ENCODE results near the gene LGI4.
"Not testable (repeated sequence)": the region's sequence is repeated elsewhere in the genome, so short reads cannot be mapped to it uniquely, and the experiment has no call there.

The LGI4 gene

DNA sequence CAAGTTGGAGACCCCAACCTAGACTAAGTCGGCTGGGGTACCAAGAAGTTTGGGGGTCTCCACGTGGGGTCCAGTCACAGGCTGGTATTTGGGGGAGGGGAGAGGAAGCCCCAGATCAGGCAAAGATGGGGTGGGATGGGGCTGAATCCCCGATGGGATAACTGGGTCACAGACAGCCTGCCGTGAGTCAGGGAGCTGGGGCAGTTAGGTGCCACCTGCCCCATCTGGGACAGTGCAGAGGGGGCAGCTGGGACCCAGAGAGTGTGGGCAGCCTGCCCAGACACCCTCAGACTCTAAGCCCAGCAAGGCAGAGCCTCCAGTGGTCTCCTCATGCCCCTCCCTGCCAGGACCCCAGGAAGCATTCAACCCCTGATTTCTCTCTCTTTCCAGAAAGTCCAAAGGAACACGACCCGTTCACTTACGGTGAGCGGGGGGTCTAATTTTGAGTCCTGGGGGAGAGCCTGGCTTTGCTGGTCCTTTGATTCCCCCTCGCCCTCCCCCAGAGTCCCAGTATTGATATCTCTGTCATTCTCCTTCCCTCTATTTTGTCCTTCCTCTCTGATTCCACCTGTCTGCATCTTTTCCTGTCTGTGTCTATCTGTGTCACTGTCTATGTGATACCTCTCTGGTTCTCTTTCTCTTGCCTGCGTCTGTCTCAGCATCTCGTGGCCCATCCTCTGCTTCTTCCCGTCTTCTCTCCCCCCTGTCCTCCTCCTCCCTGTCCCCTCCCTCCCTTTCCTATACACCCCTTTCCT, 5.5 kb upstream of the LGI4 start:
- Histone ChIP-seq H3K36me3 (ENCODE audit: control insufficient read depth in 1 of 2, insufficient read depth in 2 of 2, low read length in 2 of 2) (no peaks in the 10 kb centered on the region), H3K27ac (ENCODE audit: low read length) (peak overlapping the region; percentile 35), H3K27me3 (ENCODE audit: low read depth, low read length) (peaks cover 15% of the 10 kb centered on the region), H3K4me1 (ENCODE audit: control insufficient read depth in 1 of 2, insufficient read depth in 2 of 2, low read length in 2 of 2) (peaks cover 7 to 21% of the 10 kb centered on the region in 2 donors), H3K4me3 (ENCODE audit: low read depth in 1 of 2, low read length in 2 of 2) (peak overlapping the region; percentile 8 to 57), H3K9me3 (ENCODE audit: control insufficient read depth in 1 of 2, low read length in 2 of 2) (no peaks in the 10 kb centered on the region)

GRCh38 chr19:35138305-35138892, 3.5 kb upstream of the LGI4 start, which contains the start of gene FXYD1:
FXYD1 (plus strand) TSS chr19:35138824; CDS start chr19:35140080, 1,256 bp downstream.
- Histone ChIP-seq H3K27me3 (ENCODE audit: low read depth, low read length) (peaks cover 12% of the 10 kb centered on the region), H3K36me3 (ENCODE audit: control insufficient read depth in 1 of 2, insufficient read depth in 2 of 2, low read length in 2 of 2) (no peaks in the 10 kb centered on the region), H3K9me3 (ENCODE audit: control insufficient read depth in 1 of 2, low read length in 2 of 2) (no peaks in the 10 kb centered on the region), H3K4me3 (ENCODE audit: low read depth in 1 of 2, low read length in 2 of 2) (peak within 1 kb of the TSS; percentile 48 to 57), H3K4me1 (ENCODE audit: control insufficient read depth in 1 of 2, insufficient read depth in 2 of 2, low read length in 2 of 2) (peaks cover 7 to 25% of the 10 kb centered on the region in 2 donors), H3K27ac (ENCODE audit: low read length) (peak within 1 kb of the TSS; percentile 35)

- no peak overlapping the region for H3K4me3 ChIP-seq (ENCODE audit: low read depth in 1 of 2, low read length in 2 of 2)
- H3K27ac ChIP-seq (ENCODE audit: low read length) = no peak overlapping the region
- peaks cover 7% of the 10 kb centered on the region for H3K27me3 ChIP-seq (ENCODE audit: low read depth, low read length)
- no peaks in the 10 kb centered on the region for H3K36me3 ChIP-seq (ENCODE audit: control insufficient read depth in 1 of 2, insufficient read depth in 2 of 2, low read length in 2 of 2)
- H3K9me3 ChIP-seq (ENCODE audit: control insufficient read depth in 1 of 2, low read length in 2 of 2) = no peaks in the 10 kb centered on the region
- H3K4me1 ChIP-seq (ENCODE audit: control insufficient read depth in 1 of 2, insufficient read depth in 2 of 2, low read length in 2 of 2) = peaks cover 4 to 18% of the 10 kb centered on the region in 2 donors
Observed at GRCh38 chr19:35136977-35137702, 2.3 kb upstream of the LGI4 start.

DNA sequence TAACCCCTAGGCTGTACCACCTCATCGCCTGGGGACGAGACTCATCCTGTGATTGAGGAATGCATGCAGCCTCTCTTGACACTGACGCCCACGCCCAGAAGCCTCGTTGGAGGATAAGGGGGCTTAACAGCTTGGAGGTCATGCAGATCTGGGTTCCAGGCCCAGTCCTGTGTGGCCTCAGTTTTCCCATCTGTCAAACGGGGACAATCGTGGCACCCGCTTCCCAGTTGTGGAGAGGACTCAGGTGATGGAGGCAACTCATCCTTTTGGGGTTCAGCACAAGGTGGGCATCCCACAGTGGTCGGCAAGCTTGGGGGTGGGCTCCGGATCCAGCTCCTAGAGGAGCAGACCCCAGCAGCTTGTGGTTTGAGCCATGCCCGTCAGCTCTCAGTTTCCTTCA, 1.4 kb upstream of the LGI4 start:
- H3K27ac ChIP-seq (ENCODE audit: low read length) = no peak overlapping the region
- H3K4me3 ChIP-seq (ENCODE audit: low read depth in 1 of 2, low read length in 2 of 2) = no peak overlapping the region
- H3K27me3 ChIP-seq (ENCODE audit: low read depth, low read length) = peaks cover 5% of the 10 kb centered on the region
- peaks cover 0 to 9% of the 10 kb centered on the region in 2 donors for H3K4me1 ChIP-seq (ENCODE audit: control insufficient read depth in 1 of 2, insufficient read depth in 2 of 2, low read length in 2 of 2)
- H3K9me3 ChIP-seq (ENCODE audit: control insufficient read depth in 1 of 2, low read length in 2 of 2) = no peaks in the 10 kb centered on the region
- peaks cover 0 to 5% of the 10 kb centered on the region in 2 donors for H3K36me3 ChIP-seq (ENCODE audit: control insufficient read depth in 1 of 2, insufficient read depth in 2 of 2, low read length in 2 of 2)

DNA sequence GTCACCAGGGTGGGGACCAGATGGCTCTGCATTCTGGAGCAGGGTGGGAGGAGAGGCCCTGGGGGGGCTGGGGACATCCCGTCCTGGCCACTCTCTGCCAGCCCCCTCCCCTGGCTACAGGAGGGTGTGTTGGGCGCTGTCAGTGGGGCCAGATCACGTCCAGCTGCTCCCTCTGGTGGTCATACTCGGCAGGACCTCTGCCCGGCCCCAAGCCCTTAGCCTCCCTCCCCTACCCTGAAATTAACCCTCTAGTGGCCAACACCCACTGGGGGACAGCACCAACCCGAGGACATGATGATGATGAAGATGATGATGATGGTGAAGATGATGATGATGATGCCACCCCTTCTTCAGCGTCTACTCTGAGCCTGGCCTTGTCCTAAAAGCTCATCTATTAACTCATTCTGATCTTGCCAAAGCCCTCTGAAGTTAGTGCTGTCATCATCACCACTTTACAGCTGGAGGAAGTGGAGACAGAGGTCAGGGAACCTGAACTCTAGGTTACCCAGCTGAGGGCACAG, 590 bp upstream of the LGI4 start:
- peaks cover 0 to 5% of the 10 kb centered on the region in 2 donors for H3K36me3 ChIP-seq (ENCODE audit: control insufficient read depth in 1 of 2, insufficient read depth in 2 of 2, low read length in 2 of 2)
- H3K4me1 ChIP-seq (ENCODE audit: control insufficient read depth in 1 of 2, insufficient read depth in 2 of 2, low read length in 2 of 2) = peaks cover 0 to 9% of the 10 kb centered on the region in 2 donors
- H3K27me3 ChIP-seq (ENCODE audit: low read depth, low read length) = peaks cover 5% of the 10 kb centered on the region
- no peak overlapping the region for H3K27ac ChIP-seq (ENCODE audit: low read length)
- peak overlapping the region in 1 of 2 donors; percentile 39 for H3K4me3 ChIP-seq (ENCODE audit: low read depth in 1 of 2, low read length in 2 of 2)
- H3K9me3 ChIP-seq (ENCODE audit: control insufficient read depth in 1 of 2, low read length in 2 of 2) = no peaks in the 10 kb centered on the region

GRCh38 chr19:35133826-35134225, 1.0 kb downstream of the LGI4 start:
- H3K9me3 ChIP-seq (ENCODE audit: control insufficient read depth in 1 of 2, low read length in 2 of 2) = no peaks in the 10 kb centered on the region
- H3K36me3 ChIP-seq (ENCODE audit: control insufficient read depth in 1 of 2, insufficient read depth in 2 of 2, low read length in 2 of 2) = peaks cover 0 to 5% of the 10 kb centered on the region in 2 donors
- peak overlapping the region in 1 of 2 donors; percentile 38 for H3K4me3 ChIP-seq (ENCODE audit: low read depth in 1 of 2, low read length in 2 of 2)
- H3K4me1 ChIP-seq (ENCODE audit: control insufficient read depth in 1 of 2, insufficient read depth in 2 of 2, low read length in 2 of 2) = peaks cover 0 to 9% of the 10 kb centered on the region in 2 donors
- peaks cover 5% of the 10 kb centered on the region for H3K27me3 ChIP-seq (ENCODE audit: low read depth, low read length)
- H3K27ac ChIP-seq (ENCODE audit: low read length) = no peak overlapping the region

DNA sequence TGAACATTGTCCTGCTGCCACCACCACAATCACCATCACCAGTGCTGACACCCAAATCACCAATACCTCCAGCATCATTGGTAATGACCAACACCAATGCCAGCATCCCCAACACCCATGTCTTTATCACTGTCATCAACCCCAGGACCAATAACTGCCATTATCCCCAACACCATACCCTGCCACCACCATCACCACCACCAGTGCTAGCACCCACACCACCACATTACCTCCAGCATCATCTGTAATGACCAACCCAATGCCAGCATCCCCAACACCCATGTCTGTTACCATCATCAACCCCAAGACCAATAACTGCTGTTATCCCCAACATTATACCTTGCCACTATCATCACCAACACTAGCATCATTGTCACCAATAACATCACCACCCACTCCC, 2.6 kb downstream of the LGI4 start:
- peaks cover 5% of the 10 kb centered on the region for H3K27me3 ChIP-seq (ENCODE audit: low read depth, low read length)
- no peak overlapping the region for H3K27ac ChIP-seq (ENCODE audit: low read length)
- H3K36me3 ChIP-seq (ENCODE audit: control insufficient read depth in 1 of 2, insufficient read depth in 2 of 2, low read length in 2 of 2) = peaks cover 0 to 5% of the 10 kb centered on the region in 2 donors
- no peaks in the 10 kb centered on the region for H3K9me3 ChIP-seq (ENCODE audit: control insufficient read depth in 1 of 2, low read length in 2 of 2)
- peak overlapping the region in 1 of 2 donors; percentile 38 for H3K4me3 ChIP-seq (ENCODE audit: low read depth in 1 of 2, low read length in 2 of 2)
- H3K4me1 ChIP-seq (ENCODE audit: control insufficient read depth in 1 of 2, insufficient read depth in 2 of 2, low read length in 2 of 2) = peaks cover 0 to 9% of the 10 kb centered on the region in 2 donors

GRCh38 chr19:35130761-35131720, 3.8 kb downstream of the LGI4 start:
- H3K36me3 ChIP-seq (ENCODE audit: control insufficient read depth in 1 of 2, insufficient read depth in 2 of 2, low read length in 2 of 2) = peaks cover 0 to 5% of the 10 kb centered on the region in 2 donors
- H3K4me1 ChIP-seq (ENCODE audit: control insufficient read depth in 1 of 2, insufficient read depth in 2 of 2, low read length in 2 of 2) = peaks cover 0 to 9% of the 10 kb centered on the region in 2 donors
- H3K27me3 ChIP-seq (ENCODE audit: low read depth, low read length) = no peaks in the 10 kb centered on the region
- no peak overlapping the region for H3K4me3 ChIP-seq (ENCODE audit: low read depth in 1 of 2, low read length in 2 of 2)
- H3K9me3 ChIP-seq (ENCODE audit: control insufficient read depth in 1 of 2, low read length in 2 of 2) = no peaks in the 10 kb centered on the region
- no peak overlapping the region for H3K27ac ChIP-seq (ENCODE audit: low read length)

- not testable (repeated sequence) for H3K27me3 ChIP-seq (ENCODE audit: low read depth, low read length); H3K36me3 ChIP-seq (ENCODE audit: control insufficient read depth in 1 of 2, insufficient read depth in 2 of 2, low read length in 2 of 2); H3K9me3 ChIP-seq (ENCODE audit: control insufficient read depth in 1 of 2, low read length in 2 of 2); H3K4me3 ChIP-seq (ENCODE audit: low read depth in 1 of 2, low read length in 2 of 2); H3K27ac ChIP-seq (ENCODE audit: low read length); H3K4me1 ChIP-seq (ENCODE audit: control insufficient read depth in 1 of 2, insufficient read depth in 2 of 2, low read length in 2 of 2)
Observed at GRCh38 chr19:35129724-35130274, 5.1 kb downstream of the LGI4 start.

DNA sequence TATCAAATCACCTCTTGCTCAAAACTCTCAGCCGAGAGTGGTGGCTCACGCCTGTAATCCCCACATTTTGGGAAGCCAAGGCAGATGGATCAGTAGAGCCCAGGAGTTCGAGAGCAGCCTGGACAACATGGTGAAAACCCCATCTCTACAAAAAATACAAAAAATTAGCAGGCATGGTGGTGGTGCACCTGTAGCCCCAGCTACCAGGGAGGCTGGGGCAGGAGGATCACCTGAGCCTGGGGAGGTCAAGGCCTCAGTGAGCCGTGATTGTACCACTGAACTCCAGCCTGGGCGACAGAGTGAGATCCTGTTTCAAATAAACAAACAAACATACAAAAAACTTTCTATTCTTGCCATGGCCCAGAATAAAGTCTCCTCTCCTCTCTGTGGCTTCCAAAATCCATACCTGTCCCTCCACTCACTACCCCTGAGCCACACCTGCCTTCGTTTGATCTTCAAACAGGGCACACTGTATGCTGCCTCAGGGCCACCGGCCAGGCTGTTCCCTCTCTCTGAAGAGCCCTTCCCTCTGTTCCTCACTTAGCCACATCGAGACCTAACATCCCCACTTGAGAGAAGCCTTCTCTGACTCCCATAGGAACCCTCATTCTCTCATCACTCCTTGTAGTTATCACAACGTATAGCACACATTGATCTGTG, 6.3 kb downstream of the LGI4 start:
- Histone ChIP-seq H3K27ac (ENCODE audit: low read length) (no peak overlapping the region), H3K36me3 (ENCODE audit: control insufficient read depth in 1 of 2, insufficient read depth in 2 of 2, low read length in 2 of 2) (peaks cover 0 to 10% of the 10 kb centered on the region in 2 donors), H3K4me3 (ENCODE audit: low read depth in 1 of 2, low read length in 2 of 2) (no peak overlapping the region), H3K4me1 (ENCODE audit: control insufficient read depth in 1 of 2, insufficient read depth in 2 of 2, low read length in 2 of 2) (peaks cover 12% of the 10 kb centered on the region in 2 donors), H3K9me3 (ENCODE audit: control insufficient read depth in 1 of 2, low read length in 2 of 2) (no peaks in the 10 kb centered on the region), H3K27me3 (ENCODE audit: low read depth, low read length) (no peaks in the 10 kb centered on the region)

All from muscle layer of duodenum (tissue), 2 donors.